Measurements from ENCODE around the gene GMPPB.

Gene GMPPB

DNA sequence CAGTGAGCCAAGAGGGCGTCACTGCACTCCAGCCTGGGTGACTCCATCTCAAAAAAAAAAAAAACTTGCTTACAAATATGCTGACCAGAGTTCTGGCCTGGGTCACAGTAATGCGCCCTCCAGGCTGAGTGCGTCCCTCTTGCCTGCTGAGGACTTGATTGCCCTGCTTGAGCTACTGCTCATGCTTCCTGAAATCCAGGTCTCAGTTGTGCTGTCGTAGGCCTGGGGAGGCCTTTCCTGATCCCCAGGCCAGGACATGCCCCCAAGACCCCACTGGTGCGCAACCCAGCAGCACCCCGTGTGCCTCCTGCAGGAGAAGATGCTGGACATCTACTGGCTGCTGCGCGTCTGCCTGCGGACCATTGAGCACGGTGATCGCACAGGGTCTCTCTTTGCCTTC lies 11.6 kb downstream of the GMPPB start:
- intact Hi-C loops (cut with DNase I; ENCODE audit: low total_unique reads) = no loop called here
- H3K36me3 ChIP-seq = peaks cover 10 to 78% (median 16%) of the 10 kb centered on the region in 3 donors
- DNase-seq = no peak

DNA sequence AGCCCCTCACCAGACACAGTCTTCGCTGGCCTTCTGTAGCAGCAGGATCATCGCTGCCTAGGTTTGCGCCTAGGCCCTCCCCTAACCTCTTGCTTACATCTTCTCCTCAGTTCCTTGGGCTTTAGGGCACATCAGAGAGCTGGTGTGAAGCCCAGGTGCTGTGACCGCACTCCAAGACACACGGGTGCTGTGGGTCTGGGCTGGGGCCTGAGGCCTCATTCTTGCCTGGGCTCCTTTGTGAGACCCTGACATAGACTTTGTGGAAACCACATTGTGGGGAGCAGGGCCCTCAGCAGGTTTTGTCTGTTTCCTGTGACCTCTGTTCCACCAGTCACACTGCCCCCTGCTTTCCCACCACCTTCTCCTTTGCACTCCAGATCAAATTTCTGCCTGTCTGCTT lies 12.3 kb downstream of the GMPPB start:
- Histone ChIP-seq H3K9me3 (no peaks in the 10 kb centered on the region), H3K27ac (no peak overlapping the region), H3K4me1 (no peaks in the 10 kb centered on the region), H3K27me3 (no peaks in the 10 kb centered on the region), H3K4me3 (no peak overlapping the region), H3K36me3 (peaks cover 10 to 79% (median 20%) of the 10 kb centered on the region in 3 donors)
- intact Hi-C loops (cut with DNase I; ENCODE audit: low total_unique reads) = no loop called here
- no peak for DNase-seq
- TF ChIP-seq, protein P1, sequence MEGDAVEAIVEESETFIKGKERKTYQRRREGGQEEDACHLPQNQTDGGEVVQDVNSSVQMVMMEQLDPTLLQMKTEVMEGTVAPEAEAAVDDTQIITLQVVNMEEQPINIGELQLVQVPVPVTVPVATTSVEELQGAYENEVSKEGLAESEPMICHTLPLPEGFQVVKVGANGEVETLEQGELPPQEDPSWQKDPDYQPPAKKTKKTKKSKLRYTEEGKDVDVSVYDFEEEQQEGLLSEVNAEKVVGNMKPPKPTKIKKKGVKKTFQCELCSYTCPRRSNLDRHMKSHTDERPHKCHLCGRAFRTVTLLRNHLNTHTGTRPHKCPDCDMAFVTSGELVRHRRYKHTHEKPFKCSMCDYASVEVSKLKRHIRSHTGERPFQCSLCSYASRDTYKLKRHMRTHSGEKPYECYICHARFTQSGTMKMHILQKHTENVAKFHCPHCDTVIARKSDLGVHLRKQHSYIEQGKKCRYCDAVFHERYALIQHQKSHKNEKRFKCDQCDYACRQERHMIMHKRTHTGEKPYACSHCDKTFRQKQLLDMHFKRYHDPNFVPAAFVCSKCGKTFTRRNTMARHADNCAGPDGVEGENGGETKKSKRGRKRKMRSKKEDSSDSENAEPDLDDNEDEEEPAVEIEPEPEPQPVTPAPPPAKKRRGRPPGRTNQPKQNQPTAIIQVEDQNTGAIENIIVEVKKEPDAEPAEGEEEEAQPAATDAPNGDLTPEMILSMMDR (IDR thresholded peaks at IDR 0.05) = no peak

More for the DNA sequence above, 11.6 kb downstream of the GMPPB start:
- no peaks in the 10 kb centered on the region for H3K4me1 ChIP-seq
- no peak overlapping the region for H3K27ac ChIP-seq
- H3K4me3 ChIP-seq = no peak overlapping the region
- TF ChIP-seq, protein P1 (IDR thresholded peaks at IDR 0.05) = no peak
- H3K9me3 ChIP-seq = no peaks in the 10 kb centered on the region
- no peaks in the 10 kb centered on the region for H3K27me3 ChIP-seq

DNA sequence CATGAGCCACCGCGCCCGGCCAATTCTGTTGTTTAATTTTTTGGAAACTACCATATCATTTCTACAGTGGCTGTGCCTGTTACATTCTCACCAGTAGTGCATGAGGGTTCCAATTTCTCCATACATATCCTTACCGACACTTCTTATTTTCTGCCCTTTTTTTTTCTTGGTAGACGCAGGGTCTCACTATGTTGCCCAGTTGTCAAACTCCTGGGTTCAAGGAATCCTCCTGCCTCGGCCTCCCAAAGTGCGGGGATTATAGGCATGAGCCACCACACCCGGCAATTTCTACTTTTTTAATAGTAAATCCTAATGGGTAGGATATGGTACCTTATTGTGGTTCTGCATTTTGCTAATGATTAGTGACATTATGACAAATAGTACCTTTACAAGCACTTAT lies 13.9 kb downstream of the GMPPB start:
- peaks cover 16 to 79% (median 19%) of the 10 kb centered on the region in 3 donors for H3K36me3 ChIP-seq
- intact Hi-C loops (cut with DNase I; ENCODE audit: low total_unique reads) = loop anchor here (10.0 kb wide), 1 partner anchor 105 kb away; the partner anchor contains the start of gene UBA7
- no peaks in the 10 kb centered on the region for H3K27me3 ChIP-seq

DNA sequence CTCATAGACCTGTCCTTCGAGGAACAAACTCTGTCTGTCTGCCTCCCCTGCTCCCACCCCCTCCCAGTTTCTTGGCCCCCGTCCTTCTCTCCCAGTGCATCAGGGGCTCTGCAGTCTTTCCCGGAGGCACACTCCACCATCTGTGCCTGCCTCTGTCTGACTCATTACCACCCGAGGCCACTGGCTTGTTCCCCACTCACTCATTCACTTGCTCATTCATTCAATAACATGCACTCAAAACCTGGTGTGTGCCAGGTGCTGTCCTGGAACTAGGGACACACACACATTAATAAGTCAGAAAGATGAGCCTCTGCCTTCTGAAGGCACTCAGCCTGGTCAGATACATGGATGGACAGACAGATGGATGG lies 16.7 kb downstream of the GMPPB start:
- H3K36me3 ChIP-seq = peaks cover 17 to 80% (median 35%) of the 10 kb centered on the region in 3 donors
- intact Hi-C loops (cut with DNase I; ENCODE audit: low total_unique reads) = loop anchor here (10.0 kb wide), 1 partner anchor 108 kb away; the partner anchor contains the start of gene UBA7

More for the DNA sequence above, 13.9 kb downstream of the GMPPB start:
- H3K4me3 ChIP-seq = no peak overlapping the region
- no peak overlapping the region for H3K27ac ChIP-seq
- TF ChIP-seq, protein P1 (IDR thresholded peaks at IDR 0.05) = no peak
- DNase-seq = no peak
- no peaks in the 10 kb centered on the region for H3K9me3 ChIP-seq
- H3K4me1 ChIP-seq = no peaks in the 10 kb centered on the region

DNA sequence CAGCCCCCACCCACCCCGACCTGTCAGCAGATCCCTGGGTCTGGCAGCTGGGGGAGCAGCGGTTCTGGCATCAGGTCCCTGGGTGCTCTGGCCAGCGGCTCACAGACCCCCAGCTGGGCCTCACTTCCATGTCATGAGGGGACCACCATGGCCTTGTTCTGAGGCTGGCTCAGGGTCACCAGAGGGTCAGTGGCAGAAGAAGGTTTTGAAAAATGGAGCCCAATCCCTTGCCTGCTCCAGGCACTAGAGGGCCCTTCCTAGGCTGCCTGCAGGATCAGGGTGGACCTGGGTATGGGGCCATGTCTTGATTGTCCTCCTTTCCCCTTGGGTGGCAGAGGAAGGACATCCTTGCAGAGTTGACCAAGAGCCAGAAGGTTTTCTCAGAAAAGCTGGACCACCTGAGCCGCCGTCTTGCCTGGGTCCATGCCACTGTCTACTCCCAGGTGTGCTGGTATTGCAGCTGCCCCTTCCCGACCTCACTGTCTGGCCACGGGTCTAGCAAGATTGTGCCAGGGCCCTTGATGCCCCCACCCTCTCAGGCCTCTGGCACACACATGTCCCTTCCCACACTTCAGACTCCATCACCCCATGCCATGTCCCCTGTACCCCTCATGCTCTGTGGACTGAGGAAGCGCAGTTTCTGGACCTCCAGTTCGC lies 17.2 kb downstream of the GMPPB start:
- Histone ChIP-seq H3K9me3 (no peaks in the 10 kb centered on the region), H3K36me3 (peaks cover 18 to 81% (median 40%) of the 10 kb centered on the region in 3 donors), H3K27ac (no peak overlapping the region), H3K27me3 (no peaks in the 10 kb centered on the region), H3K4me3 (no peak overlapping the region), H3K4me1 (no peaks in the 10 kb centered on the region)
- TF ChIP-seq, protein P1 (IDR thresholded peaks at IDR 0.05) = no peak
- intact Hi-C loops (cut with DNase I; ENCODE audit: low total_unique reads) = loop anchor here (10.0 kb wide), 1 partner anchor 108 kb away; the partner anchor contains the start of gene UBA7
- no peak for DNase-seq

More for the DNA sequence above, 16.7 kb downstream of the GMPPB start:
- H3K27ac ChIP-seq = no peak overlapping the region
- no peaks in the 10 kb centered on the region for H3K9me3 ChIP-seq
- no peaks in the 10 kb centered on the region for H3K4me1 ChIP-seq
- no peak overlapping the region for H3K4me3 ChIP-seq
- no peak for DNase-seq
- no peaks in the 10 kb centered on the region for H3K27me3 ChIP-seq
- TF ChIP-seq, protein P1 (IDR thresholded peaks at IDR 0.05) = no peak
